Measurements from ENCODE around the gene LRRC8E. TPM values are rescaled to one million over a fixed set of nuclear protein-coding genes. Genes with fewer than 3 reads are reported as not detected.
A peak's percentile ranks its signal among the peaks of the same experiment; 100 is the strongest.

LRRC8E gene
- total and polyA plus RNA-seq, 2 of the 8 experiments (the other 6 are each of a cell fraction or from before 2014, with no cell fraction given), result 2.7 to 2.9 TPM

DNA sequence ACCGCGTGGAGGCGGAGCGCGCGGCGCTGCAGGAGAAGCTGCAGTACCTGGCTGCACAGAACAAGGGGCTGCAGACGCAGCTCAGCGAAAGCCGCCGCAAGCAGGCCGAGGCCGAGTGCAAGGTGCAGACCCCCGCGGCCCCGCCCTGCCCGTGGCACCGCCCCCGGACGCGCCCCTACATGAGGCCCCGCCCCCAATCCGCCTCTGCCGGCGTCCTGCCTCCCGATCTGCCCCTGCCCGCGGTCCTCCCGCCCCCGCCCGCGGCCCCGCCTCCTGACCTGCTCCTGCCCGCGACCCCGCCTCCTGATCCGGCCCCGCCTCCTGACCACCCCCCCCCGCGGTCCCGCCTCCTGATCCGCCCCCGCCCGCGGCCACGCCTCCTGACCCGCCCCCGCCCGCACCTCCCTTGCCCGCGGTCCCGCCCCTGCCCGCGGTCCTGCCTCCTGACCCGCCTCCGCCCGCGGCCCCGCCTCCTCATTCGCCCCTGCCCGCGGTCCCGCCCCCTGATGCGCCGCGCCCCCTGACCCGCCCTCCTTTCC, 25.8 kb upstream of the LRRC8E start:
- peak overlapping the region; percentile 30 to 66 (median 50) for H3K4me3 ChIP-seq (ENCODE audit: extremely low read depth in 1 of 4, insufficient read depth in 2 of 4, low read depth in 3 of 4, low read length in 4 of 4)

More for the DNA sequence above, 25.8 kb upstream of the LRRC8E start:
- Histone ChIP-seq H3K79me2 (ENCODE audit: control insufficient read depth in 1 of 2, insufficient read depth in 2 of 2, low read length in 2 of 2) (no peaks in the 10 kb centered on the region), H3K23ac (ENCODE audit: insufficient read length) (no peak overlapping the region), H4K8ac (ENCODE audit: extremely low read depth, insufficient read depth, low read length) (no peak overlapping the region; the same call in 1 of the 2 replicates), H2BK120ac (replicated peaks; ENCODE audit: low read depth, low read length) (no peak overlapping the region), H2BK12ac (ENCODE audit: low read depth, low read length) (0 out of 2 replicates have a peak overlapping the region, but pooled peaks have one; percentile 60), H4K91ac (replicated peaks; ENCODE audit: insufficient read length, low read length) (no peak overlapping the region), H2BK15ac (ENCODE audit: low read length) (no peak overlapping the region), H3K27ac (ENCODE audit: low read depth, low read length) (no peak overlapping the region), H3K27me3 (replicated peaks in 1 of 4; ENCODE audit: control insufficient read depth in 3 of 4, extremely low read depth in 1 of 4, insufficient read depth in 3 of 4, low read length in 3 of 4) (peaks cover 8 to 45% (median 32%) of the 10 kb centered on the region in 4 experiments), H2BK20ac (ENCODE audit: low read length) (no peak overlapping the region), H3K4me2 (ENCODE audit: insufficient read depth in 1 of 2, low read depth in 2 of 2, low read length in 2 of 2) (peak overlapping the region; percentile 74 to 100), H3K79me1 (ENCODE audit: low read depth, low read length) (no peaks in the 10 kb centered on the region), H3K9ac (replicated peaks in 1 of 4; ENCODE audit: extremely low read depth in 1 of 4, low read depth in 3 of 4, low read length in 3 of 4) (peak overlapping the region in 3 of 4 experiments; percentile 2 to 34 (median 20); a peak in 1 of 7 replicates), H3K18ac (ENCODE audit: extremely low read depth, low read length) (0 out of 2 replicates have a peak overlapping the region, but pooled peaks have one; percentile 75), H3K14ac (ENCODE audit: insufficient read length) (no peak overlapping the region), H3K4me1 (replicated peaks in 1 of 4; ENCODE audit: control insufficient read depth in 3 of 4, insufficient read depth in 4 of 4, low read length in 3 of 4) (peaks cover 4 to 33% (median 20%) of the 10 kb centered on the region in 4 experiments; a peak in 6 of 7 replicates), H3K9me3 (ENCODE audit: insufficient read depth in 2 of 2, low read depth in 1 of 2, low read length in 1 of 2) (no peaks in the 10 kb centered on the region), H3K56ac (replicated peaks; ENCODE audit: insufficient read length, low read depth, low read length) (no peak overlapping the region), H3K23me2 (ENCODE audit: low read depth, low read length) (peaks cover 15% of the 10 kb centered on the region; the same call in 1 of the 2 replicates), H2AK5ac (ENCODE audit: low read depth, low read length) (0 out of 2 replicates have a peak overlapping the region, but pooled peaks have one; percentile 30), H3K36me3 (ENCODE audit: control insufficient read depth in 2 of 4, insufficient read depth in 4 of 4, low read length in 3 of 4) (no peaks in the 10 kb centered on the region), H4K20me1 (replicated peaks in 1 of 2; ENCODE audit: control insufficient read depth in 1 of 2, insufficient read depth in 2 of 2, low read length in 2 of 2) (peaks cover 0 to 10% of the 10 kb centered on the region in 2 experiments), H2AFZ (ENCODE audit: low read length) (no peak overlapping the region), H2BK5ac (ENCODE audit: low read depth, low read length) (peak overlapping the region; percentile 80; the same call in 1 of the 2 replicates), H4K5ac (ENCODE audit: insufficient read length, low read depth, low read length) (peak overlapping the region; percentile 57), H3K4ac (replicated peaks; ENCODE audit: insufficient read length, low read depth, low read length) (no peak overlapping the region)
- CTCF ChIA-PET (ENCODE audit: partially characterized antibody), result interaction anchor here (0.8 to 11.2 kb wide), 14 partner anchors 8 to 244 kb away, joined by 3 to 112 read pairs (median 4); partner anchors contain the start of genes SNAPC2 and TGFBR3L
- peak; percentile 83 to 99 for DNase-seq (ENCODE audit: low read depth in 1 of 2, low spot score in 2 of 2)
- 1% methylated on average over 7 of the region's 67 CpGs; no CpG with 5 or more reads in 1 of the 2 experiments for WGBS, 2 experiments (ENCODE audit: extremely low coverage in 1 of 2, insufficient coverage in 1 of 2, insufficient read length in 1 of 2, insufficient replicate concordance in 2 of 2, low coverage in 1 of 2, low lambda C conversion rate in 2 of 2, missing lambda C conversion rate in 1 of 2)
- FAIRE-seq, result no peak
- POLR2A ChIA-PET (ENCODE audit: partially characterized antibody), result interaction anchor here (1.4 to 10.5 kb wide), 6 partner anchors 9 to 81 kb away, joined by 3 to 106 read pairs (median 7); partner anchors contain the start of genes PRR36, SNAPC2, TGFBR3L and TIMM44
- TF ChIP-seq EGR1 (IDR thresholded peaks at IDR 0.05; ENCODE audit: borderline replicate concordance, low read depth, low read length) (peak; percentile 39; the same call in 1 of the 2 replicates), TAF1 (IDR thresholded peaks at IDR 0.05; ENCODE audit: low read depth, low read length) (peak; percentile 37), TBP (IDR thresholded peaks at IDR 0.05; ENCODE audit: low read depth, low read length) (no peak), POLR2A (IDR thresholded peaks at IDR 0.05; ENCODE audit: control extremely low read depth in 1 of 2, low read depth in 2 of 2, low read length in 2 of 2) (peak in 1 of 2 experiments; percentile 45; a peak in 1 of 3 replicates), SIN3A (conservative IDR thresholded peaks at IDR 0.05 in 1 of 2, IDR thresholded peaks at IDR 0.05 in 1 of 2; ENCODE audit: low read depth in 1 of 2, low read length in 2 of 2) (no peak), ATF3 (IDR thresholded peaks at IDR 0.05; ENCODE audit: insufficient read depth, low read depth, low read length) (no peak), CTBP2 (IDR thresholded peaks at IDR 0.05; ENCODE audit: borderline replicate concordance, insufficient read depth, insufficient read length, low read length) (no peak), MAX (IDR thresholded peaks at IDR 0.05) (no peak), SP1 (IDR thresholded peaks at IDR 0.05; ENCODE audit: low read depth, low read length) (peak; percentile 67; the same call in 1 of the 2 replicates)

Measured in H1 (cell line).